Adrenal gland (tissue), 5 donors: Measurements from ENCODE around the gene PRKG1.

ENCODE experiments used
- POLR2A ChIP-seq, 2 donors: fragments of 450-650 bp; IDR thresholded peaks; one replicate each; pipeline ENCODE4 v1.6.1; 2017; ENCODE audit warnings: antibody characterized with exemption in 2 of 2, mild to moderate bottlenecking in 2 of 2, moderate library complexity in 1 of 2
- TF ChIP-seq, protein P1 (sequence below), 6 experiments: fragments of 450-650 bp in 4 of 6; fragments of 200-600 bp in 2 of 6; sonication (generic) in 1 of 6; IDR thresholded peaks; 1 replicate in 5 of 6; 2 replicates in 1 of 6; pipeline versions ENCODE4 v1.5.1 to v1.8.0; 2016 to 2021; ENCODE audit warnings: antibody characterized with exemption in 6 of 6, mild to moderate bottlenecking in 2 of 6, moderate library complexity in 1 of 6
- donor health status: DM: no; HTN: no; CAD: no.

DNA sequence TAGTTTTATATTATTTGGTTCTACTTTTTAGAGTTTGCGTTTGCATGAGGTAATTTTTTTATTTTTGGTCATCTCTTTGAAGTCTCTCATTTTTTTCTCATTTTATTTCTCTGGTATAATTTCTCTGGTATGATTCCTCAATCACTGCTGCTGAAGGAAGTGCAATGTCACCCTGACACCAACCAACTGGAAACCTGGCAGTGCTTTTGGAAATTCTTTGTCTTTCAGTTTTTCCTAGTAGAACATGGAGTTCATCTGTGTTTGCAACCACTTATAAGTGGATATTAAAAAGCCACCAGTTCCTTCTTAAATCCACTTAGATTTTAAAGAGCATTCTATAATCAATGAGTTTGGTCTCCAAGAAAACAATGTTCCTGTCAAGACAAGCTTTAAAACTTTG lies 291.8 kb downstream of the PRKG1 start:
- TF ChIP-seq POLR2A (IDR thresholded peaks at IDR 0.05) = no peak
- TF ChIP-seq, protein P1, sequence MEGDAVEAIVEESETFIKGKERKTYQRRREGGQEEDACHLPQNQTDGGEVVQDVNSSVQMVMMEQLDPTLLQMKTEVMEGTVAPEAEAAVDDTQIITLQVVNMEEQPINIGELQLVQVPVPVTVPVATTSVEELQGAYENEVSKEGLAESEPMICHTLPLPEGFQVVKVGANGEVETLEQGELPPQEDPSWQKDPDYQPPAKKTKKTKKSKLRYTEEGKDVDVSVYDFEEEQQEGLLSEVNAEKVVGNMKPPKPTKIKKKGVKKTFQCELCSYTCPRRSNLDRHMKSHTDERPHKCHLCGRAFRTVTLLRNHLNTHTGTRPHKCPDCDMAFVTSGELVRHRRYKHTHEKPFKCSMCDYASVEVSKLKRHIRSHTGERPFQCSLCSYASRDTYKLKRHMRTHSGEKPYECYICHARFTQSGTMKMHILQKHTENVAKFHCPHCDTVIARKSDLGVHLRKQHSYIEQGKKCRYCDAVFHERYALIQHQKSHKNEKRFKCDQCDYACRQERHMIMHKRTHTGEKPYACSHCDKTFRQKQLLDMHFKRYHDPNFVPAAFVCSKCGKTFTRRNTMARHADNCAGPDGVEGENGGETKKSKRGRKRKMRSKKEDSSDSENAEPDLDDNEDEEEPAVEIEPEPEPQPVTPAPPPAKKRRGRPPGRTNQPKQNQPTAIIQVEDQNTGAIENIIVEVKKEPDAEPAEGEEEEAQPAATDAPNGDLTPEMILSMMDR (IDR thresholded peaks at IDR 0.05) = no peak
